GM18909 (cell line): ENCODE results near the gene SERPINH1.
"Not testable (repeated sequence)": the region's sequence is repeated elsewhere in the genome, so short reads cannot be mapped to it uniquely, and the experiment has no call there.

Experiments used
- ATAC-seq: cut with Tn5 transposase; IDR thresholded peaks from one replicate; pipeline ENCODE4 v1.9.1; 2021; ENCODE audit warnings: mild to moderate bottlenecking; ENCODE audit not compliant: unreplicated experiment, poor library complexity

SERPINH1 gene

DNA sequence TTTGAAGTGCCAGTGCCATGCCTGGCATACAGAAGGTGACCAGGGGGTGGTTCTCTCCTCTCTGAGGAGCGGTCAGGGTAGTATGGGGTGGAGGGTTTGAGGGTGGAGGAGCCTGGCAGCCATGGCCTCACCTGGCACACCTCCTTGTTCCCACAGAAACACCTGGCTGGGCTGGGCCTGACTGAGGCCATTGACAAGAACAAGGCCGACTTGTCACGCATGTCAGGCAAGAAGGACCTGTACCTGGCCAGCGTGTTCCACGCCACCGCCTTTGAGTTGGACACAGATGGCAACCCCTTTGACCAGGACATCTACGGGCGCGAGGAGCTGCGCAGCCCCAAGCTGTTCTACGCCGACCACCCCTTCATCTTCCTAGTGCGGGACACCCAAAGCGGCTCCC, 9.6 kb downstream of the SERPINH1 start:
- ATAC-seq: no peak

DNA sequence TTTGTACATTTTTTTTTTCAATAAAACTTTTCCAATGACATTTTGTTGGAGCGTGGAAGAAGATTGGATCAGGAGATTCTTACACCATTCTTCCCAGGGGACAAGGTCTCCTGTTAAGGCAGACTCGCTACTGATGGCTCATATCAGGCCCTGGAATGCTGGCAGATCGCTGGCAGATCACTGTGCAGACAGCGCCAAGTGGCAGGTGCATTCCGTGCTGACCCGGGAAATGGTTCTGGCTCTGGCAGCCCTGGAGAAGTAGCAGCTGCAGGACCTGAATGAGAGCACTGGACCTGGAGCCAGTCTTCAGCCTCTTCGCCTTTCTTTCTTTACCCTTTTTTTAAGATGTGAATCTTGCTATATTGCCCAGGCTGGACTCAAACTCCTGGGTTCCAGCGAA, 10.7 kb downstream of the SERPINH1 start:
- ATAC-seq: no peak

DNA sequence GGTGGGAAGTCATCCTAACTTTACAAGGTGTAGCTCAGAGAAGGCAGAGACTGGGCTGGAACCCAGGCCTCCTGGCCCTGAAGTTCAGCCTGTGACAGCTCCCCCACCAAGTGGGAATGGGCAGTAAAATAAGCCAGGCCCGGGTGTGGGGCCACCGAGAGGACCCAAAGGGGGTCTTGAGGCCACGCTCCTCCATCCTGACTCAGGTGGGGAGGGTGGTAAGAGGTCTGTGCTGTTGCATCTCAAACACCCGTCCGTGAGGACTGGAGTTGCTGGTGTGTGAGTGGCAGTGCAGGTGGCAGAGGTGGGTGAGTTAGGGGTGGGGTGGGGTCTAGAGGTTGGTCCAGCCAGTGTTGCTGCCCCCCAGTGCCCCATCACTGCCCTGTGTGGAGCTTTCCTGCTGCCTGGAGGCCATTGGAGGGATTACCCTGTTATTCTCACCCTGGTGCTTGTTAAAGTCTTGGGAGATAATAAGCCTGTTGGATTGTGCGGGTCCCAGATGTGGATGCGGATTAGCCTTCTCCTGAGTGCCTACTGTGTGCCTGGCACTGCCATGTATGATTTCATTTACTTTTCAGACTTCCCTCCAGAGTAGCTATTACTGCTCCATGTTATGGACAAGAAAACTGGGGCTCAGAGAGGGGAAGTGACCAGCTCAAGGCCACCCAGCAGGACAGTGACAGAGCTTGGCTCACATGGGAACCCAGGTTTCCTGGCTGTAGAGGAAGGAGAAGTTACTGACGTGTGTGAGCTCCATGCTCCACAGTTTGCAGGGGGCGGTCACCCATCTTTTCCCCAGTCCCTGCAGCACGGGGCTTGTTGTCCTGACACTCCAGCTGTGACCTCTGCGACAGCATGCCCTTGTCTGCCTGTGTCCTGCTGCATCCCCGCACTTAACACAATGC, 12.9 kb downstream of the SERPINH1 start:
- ATAC-seq: no peak

DNA sequence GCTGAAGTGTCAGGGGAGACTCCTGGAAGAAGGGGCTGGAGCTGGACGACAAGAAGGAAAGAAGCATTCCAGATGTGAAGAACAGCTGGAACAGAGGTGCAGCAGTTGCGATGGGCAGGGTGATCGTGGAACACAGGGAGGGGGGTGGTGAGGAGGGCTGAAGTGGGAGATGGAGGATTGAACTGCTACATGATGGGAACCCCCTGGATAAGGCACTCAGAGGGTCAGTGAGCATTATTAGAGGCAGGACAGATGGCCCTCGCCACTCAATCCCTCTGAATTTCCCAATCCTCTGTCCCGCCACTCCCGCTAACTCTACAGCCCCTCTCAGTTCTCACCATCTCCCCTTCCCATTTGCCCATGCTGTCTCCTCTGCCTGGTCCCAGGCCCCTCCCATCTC, 14.0 kb downstream of the SERPINH1 start:
- ATAC-seq: no peak

DNA sequence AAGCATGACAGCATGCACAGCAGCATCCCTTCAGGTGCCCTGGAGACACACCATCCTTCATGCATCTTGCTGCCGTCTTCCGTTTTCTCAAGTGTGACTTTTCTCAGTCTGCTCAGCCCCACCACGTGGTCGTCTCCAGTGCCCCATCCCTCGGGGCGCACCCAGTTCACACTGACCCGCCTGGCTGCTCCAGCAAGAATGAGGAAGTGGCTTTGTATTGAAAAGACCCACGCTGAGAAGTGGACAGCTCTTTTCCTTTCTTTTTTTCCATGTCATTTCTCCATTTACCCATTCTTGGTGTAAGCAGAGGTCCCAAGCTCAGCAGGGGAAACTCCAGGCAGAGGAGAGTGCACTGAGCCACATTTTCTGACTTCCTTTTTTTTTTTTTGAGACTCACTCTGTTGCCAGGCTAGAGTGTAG, 14.5 kb downstream of the SERPINH1 start:
- no peak for ATAC-seq

DNA sequence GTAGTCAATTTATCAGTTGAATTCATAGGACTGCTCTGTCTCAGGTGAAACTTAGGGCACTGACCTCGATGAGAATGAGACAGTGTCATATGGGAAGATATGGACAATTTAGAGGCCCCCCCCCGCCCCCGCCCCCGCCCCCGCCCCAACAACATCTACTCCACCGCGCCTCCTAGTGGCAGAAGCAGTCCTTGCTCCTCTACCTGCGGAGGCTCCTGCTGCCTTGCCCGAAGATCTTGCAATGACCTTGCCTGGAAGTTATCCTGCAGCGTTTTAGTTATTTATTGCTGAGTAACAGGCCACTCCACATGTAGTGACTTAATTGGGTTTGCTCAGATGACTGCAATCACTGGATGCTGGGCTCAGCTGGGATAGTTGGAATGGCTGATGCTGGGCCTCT, 15.2 kb downstream of the SERPINH1 start:
- ATAC-seq: no peak

DNA sequence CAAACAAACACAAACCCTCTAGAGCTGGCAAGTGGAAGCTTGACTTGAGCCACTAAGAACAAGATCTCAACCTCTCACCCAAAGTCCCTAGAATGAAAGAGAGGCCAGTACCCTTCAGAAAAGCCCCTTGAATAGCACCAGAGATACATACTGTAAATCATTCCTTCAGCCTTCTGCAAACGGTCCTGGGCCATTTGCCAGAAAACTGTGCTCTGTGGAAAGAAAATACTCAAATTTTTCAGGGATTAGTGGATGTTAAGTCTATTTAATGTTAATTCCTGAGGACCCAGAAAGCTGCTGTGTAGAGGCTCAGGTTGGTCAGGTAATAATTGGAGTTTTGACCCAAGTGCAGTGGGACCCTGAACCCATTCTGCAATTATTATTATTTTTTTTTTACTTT, 16.9 kb downstream of the SERPINH1 start:
- ATAC-seq: no peak

DNA sequence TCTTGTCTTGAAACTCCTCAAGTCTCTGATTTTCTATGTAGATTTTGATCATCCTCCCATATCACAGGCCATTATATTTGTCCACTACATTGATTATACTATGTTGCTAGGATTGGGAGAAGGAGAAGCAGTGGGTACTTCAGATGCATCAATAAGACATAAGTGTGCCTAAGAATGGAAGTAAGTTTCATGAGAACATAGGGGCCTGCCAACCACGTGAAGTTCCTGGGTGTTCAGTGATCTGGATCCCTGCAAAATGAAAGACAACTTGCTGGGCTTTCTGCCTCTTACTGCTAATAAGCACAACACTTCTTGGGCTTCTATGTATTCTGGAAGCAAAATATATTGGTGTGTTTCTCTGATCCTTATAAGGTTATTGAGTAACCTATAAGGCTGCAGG, 17.8 kb downstream of the SERPINH1 start:
- ATAC-seq: no peak

DNA sequence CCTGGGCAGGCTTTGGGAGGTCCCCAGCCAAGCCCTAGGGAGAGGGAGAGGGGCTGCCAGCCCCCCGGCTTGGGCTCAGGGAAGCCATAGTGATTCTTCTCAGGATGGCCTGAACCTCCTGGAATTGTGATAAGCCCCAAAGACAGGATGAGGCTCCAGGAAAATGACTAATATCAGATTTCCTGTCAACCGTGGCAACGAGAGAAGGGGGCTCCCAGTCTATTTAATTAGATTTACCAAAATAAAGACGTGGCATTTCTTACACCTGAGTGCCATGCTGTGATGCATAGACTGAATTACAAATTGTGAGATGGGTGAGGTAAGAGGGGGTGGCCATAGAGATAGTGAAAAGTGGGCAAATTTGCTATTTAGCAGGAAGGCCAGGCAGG, 20.4 kb downstream of the SERPINH1 start:
- no peak for ATAC-seq

DNA sequence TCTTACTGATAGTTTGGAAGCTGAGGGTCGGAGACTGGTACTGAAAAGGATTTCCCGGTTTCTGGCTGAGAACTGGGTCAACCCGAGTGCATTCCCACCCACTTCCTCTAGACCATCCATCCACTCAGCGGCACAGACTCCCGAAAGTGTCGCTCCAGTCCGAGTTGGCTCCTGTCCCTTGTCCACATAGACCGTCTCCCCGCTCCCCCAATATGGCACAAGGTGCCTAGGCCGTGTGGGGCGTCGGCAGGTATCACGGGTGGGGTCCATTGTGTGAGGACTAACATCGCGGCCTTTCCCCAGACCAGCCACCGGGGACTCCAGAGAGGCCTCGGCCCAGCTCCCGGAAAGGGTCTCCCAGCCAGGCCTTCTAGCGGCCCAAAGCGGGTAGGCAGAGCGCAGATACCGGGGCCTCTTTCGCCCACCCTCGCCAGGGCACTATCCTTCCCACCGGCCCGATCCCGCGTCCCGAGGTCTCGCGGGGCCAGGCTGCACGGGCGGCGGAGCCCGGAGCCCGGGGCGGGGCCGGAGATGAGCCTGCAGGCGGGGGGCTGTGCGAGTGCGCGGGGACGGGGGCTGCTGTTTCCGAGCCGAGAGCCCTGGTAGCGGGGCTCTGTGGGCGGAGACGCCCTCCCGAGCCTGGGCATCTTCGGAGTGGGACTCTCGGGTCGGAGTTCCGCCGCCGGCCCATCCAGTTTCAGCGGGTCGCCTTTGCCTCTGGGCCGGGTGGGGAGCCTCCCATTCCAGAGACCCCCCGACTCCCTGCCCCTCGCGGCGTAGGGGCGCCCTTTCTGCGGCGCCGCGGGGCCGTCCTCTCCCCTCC, 21.1 kb downstream of the SERPINH1 start:
- no peak for ATAC-seq

DNA sequence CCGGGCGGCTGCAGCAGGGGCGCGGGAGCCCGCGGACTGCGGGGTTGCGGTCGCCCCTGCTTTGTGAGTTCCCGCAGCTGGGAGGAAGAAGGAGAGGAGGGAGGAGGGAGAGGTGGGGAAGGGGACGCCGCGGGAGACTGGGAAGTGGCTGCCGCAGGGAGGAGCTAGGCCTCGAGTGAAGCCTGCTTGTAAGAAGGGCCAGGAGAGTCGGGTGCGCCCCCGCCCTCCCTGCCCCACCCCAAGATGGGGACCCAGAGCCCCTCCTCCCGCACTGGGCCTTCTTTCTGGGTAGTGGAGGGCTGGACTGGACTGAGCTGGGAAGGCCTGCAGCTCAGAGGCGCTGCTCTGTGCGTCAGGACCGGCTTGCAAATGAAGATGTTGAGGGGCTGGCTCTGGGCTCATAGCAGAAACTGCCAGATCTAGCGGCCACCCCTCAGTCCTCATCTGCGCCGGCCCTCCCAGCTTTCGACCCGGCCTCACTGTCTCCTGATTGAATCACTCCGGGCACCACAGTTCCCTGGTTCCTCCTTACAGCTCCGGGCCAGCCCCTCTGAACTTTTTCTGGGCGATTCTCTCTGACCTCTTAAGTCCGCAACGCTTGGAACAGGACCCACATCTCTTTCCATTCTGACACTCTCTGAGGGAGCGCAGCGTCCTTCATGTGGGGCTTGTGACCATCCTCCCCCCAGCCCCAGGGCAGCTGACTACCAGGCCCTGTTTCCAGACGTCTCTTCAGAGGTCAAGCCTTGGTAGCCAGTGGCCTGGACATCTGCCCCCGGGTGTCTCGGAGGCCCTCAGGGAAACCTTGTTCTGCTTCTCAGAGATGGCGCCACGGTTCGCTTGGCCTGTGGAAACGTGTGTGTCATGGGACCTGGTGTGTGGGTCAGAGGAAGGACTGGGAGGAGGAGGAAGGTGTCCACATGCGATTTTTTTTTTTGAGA, 21.9 kb downstream of the SERPINH1 start:
- no peak for ATAC-seq

DNA sequence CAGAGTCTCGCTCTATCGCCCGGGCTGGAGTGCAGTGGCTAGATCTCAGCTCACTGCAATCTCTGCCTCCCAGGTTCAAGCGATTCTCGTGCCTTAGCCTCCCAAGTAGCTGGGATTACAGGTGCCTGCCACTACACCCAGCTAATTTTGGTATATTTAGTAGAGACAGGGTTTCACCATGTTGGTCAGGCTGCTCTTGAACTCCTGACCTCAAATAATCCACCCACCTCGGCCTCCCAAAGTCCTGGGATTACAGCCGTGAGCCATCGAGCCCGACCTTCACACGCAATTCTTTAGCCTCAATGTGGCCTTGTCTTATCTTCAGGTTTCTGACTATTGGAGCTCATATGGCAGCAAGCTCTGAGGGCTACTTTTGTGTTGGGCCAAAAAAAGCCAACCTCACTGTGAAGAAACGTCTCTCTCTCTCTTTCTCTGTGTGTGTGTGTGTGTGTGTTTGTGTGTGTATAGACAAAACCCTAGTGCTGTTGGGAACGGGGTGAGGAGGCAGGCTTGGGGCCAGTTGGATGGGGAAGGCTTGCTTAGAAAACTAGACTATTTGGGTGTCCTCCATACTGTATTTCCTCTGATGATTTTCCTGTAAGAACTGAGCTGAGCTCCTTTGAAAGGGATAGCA, 22.7 kb downstream of the SERPINH1 start:
- not testable (repeated sequence) for ATAC-seq

DNA sequence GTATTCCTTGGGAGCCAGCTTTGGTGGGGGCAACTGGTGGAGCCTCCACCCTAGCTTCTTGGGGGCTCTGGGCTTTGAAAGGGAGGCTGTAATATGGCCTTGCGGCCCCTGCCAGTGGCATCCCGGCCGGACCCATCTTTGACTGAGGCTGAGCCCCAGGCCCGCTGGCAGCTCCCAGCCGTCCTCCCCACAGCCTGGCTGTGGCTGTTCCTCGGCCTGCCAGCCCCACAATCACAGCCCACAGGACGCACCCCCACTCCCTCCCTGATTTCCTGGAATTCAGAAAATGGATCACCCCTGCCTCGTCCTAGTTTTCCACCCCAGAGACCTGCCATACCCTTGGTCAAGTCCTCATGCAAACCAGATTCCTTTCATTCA, 23.2 kb downstream of the SERPINH1 start:
- ATAC-seq: no peak

DNA sequence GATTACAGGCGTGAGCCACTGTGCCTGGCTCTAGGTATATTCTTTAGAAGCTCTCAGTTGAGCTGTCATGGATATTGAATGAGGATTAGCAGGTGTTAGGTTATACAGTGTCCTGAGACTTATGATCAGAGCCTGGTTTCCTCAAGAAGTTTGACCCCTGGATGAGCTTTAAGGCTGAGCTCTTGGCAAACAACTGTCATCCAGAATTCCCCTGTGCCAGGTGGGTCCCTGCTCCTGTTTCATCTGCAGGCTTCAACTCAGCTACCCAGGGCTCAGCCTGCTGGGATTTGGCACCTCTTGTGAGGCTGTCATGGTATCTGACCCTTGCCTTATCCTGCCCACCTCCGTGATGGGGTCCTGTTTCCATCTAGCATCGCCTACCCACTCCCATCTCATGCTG, 24.3 kb downstream of the SERPINH1 start:
- no peak for ATAC-seq

DNA sequence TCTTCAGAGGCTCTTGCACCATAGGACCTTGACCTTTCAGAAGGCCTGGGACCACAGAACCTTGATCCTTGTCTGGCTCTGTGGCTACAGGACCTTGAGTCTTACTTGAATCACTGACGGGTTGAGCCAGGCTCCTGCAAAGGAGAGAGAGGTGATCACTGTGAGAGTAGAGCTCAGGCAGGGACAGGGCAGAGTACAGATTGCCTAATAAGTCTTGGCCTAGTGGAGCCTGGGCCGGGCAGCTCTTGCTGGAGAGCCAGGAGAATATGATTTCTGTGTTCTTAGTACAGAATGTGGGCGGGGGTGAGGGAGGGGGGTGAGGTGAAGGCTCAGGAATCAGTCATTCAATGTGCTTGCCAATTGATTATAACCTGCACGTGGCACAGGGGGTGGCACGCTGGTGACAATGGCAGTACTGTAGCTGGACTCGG, 26.0 kb downstream of the SERPINH1 start:
- ATAC-seq: no peak

DNA sequence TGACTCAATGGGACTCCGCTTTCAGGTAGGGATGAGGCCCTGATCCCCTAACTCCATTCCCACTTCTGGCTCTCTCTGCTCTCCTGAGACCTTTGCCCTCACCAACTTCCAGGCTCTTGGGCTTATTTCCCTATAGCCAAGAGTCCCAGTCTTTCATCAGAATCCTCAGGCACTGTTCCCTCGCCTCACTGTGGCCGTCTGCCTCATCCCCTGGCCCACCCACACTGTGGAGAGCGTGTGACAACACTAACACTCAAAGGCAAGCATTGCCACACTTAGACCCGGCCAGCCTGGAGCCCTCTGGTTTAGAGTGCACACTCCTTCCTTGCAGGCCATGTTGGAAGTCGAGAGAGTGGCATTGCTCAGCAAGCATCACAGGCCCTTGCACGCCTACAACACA, 27.0 kb downstream of the SERPINH1 start:
- ATAC-seq: no peak

DNA sequence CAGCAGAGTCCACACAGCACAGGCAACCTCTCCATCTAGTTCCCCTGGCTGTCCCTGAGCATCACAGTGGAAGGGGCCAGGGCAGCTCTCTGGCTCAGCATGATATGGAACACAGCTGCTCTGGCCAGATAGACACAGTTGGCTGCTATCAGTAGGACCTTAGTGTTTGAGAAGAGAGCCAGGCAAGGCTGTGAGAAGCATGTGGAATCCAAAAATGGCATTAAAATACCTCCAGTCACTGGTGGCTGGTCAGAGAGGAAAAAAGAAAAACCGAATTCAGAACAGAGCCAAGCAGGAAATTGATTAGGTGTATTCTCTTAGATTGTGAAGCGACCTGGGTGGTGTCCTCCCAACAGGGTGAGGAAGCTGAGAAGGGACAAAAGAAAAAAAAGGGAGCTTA, 27.9 kb downstream of the SERPINH1 start:
- no peak for ATAC-seq

DNA sequence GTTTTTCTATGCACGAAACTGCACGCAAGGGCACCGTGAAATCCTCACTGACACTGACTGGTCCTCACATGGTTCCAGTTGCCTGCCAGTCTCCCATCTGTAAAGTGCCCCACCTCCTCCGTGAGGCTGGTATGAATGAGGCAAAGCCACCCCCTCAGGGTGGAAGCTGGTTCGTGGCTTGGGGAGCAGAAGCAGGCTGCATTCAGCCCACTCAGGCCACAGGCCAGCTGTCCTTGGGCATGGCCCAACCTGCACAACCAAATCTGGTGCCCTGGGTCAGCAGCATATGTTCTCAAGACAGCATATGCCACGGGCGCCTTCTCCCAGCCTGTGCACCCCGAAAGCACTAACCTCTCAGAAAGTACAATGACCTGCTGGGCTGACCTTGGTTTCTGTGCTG, 29.3 kb downstream of the SERPINH1 start:
- ATAC-seq: no peak

DNA sequence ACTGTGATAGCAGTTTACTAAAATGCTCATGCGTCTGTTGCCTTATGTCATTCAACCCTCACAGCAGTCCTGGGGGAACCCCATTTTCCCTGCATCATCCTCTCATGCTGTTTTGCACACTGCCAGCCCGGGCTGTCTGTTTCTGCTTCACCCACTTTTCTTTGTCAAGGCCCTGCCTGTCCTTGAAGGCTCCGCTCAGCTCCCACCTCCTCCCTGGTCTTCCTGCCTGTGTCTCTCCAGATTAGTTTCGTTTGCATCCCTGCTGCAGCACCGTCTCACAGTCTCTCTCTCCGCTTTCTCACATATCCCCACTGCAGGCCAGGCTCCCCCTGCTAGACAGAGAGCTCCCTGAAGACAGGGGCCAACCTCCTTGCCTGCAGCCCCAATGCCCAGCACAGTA, 29.9 kb downstream of the SERPINH1 start:
- no peak for ATAC-seq

DNA sequence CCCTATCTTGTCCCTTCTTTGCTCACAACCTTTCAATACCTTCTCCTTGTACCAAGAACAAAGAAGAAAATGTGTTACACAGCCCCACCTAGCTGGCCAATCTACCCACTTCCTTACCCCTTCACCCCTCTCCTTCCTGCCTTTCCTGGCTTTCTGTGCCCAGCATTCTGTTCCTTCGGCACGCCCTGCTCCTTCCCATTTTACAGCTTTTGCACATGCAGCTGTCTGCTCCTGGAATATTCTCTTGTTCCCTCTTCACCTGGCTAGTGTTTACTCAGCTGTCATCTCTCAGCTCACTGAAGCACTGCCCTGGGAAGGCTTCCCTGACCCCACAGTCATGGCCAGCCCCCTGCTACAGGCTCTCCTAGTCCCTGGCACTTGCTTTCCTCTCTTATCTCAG, 30.7 kb downstream of the SERPINH1 start:
- ATAC-seq: no peak
